Mesendoderm (in vitro differentiated cells): ENCODE data around the gene PDE4D.
A peak's percentile ranks its signal among the peaks of the same experiment; 100 is the strongest.

ENCODE experiments used
- DNase-seq: peaks from one replicate; pipeline ENCODE4 v3.0.0; 2013
- H2AK5ac ChIP-seq: 2 replicates; pipeline ENCODE4 v1.6.1; 2013; ENCODE audit warnings: low read length, inconsistent platforms
- H2BK120ac ChIP-seq: 2 replicates; pipeline ENCODE4 v1.6.1; 2013; ENCODE audit warnings: low read depth, mild to moderate bottlenecking, low read length, moderate library complexity, mixed read lengths
- H2BK15ac ChIP-seq: replicated peaks from 2 replicates; pipeline ENCODE4 v1.6.1; 2013; ENCODE audit warnings: low read depth, mild to moderate bottlenecking, moderate library complexity
- H2BK5ac ChIP-seq: 2 replicates; pipeline ENCODE4 v1.6.1; 2013; ENCODE audit warnings: low read length, inconsistent platforms
- H3K18ac ChIP-seq: 2 replicates; pipeline ENCODE4 v1.6.1; 2013; ENCODE audit warnings: mild to moderate bottlenecking, low read length, mixed read lengths
- H3K23ac ChIP-seq: one replicate; pipeline ENCODE4 v1.6.1; 2013; ENCODE audit warnings: low read length
- H3K27ac ChIP-seq: 2 replicates; pipeline ENCODE4 v1.5.1; 2013; ENCODE audit warnings: low read depth, mild to moderate bottlenecking, inconsistent platforms, low read length, moderate library complexity
- H3K27me3 ChIP-seq: 2 replicates; pipeline ENCODE4 v1.6.1; 2013; ENCODE audit warnings: low read length, control low read depth, mild to moderate bottlenecking, inconsistent platforms; ENCODE audit not compliant: insufficient read depth, poor library complexity
- H3K36me3 ChIP-seq: 2 replicates; pipeline ENCODE4 v1.6.1; 2013; ENCODE audit warnings: low read length, inconsistent platforms; ENCODE audit not compliant: control insufficient read depth, insufficient read depth
- H3K4ac ChIP-seq: one replicate; pipeline ENCODE4 v1.6.1; 2013; ENCODE audit warnings: low read depth, mild to moderate bottlenecking, low read length, moderate library complexity
- H3K4me1 ChIP-seq: 2 replicates; pipeline ENCODE4 v1.6.1; 2013; ENCODE audit warnings: low read depth, low read length, inconsistent platforms; ENCODE audit not compliant: control insufficient read depth
- H3K4me2 ChIP-seq: 2 replicates; pipeline ENCODE4 v1.6.1; 2013; ENCODE audit warnings: low read length
- H3K4me3 ChIP-seq: 2 replicates; pipeline ENCODE4 v1.5.1; 2013; ENCODE audit warnings: mild to moderate bottlenecking, low read length
- H3K56ac ChIP-seq: one replicate; pipeline ENCODE4 v1.6.1; 2013; ENCODE audit warnings: low read length
- H3K79me1 ChIP-seq: 2 replicates; pipeline ENCODE4 v1.6.1; 2013; ENCODE audit warnings: low read length, inconsistent platforms
- H3K79me2 ChIP-seq: 2 replicates; pipeline ENCODE4 v1.6.1; 2013; ENCODE audit warnings: mild to moderate bottlenecking, low read length; ENCODE audit not compliant: control insufficient read depth, insufficient read depth
- H3K9ac ChIP-seq: 2 replicates; pipeline ENCODE4 v1.6.1; 2013; ENCODE audit warnings: low read length, inconsistent platforms
- H4K5ac ChIP-seq: one replicate; pipeline ENCODE4 v1.6.1; 2013; ENCODE audit warnings: low read length
- H4K8ac ChIP-seq: one replicate; pipeline ENCODE4 v1.6.1; 2013; ENCODE audit warnings: low read depth, mild to moderate bottlenecking, control low read depth, low read length, moderate library complexity
- WGBS: extraction: QIAGEN DNeasy Blood & Tissue Kit; methylation state at CpG from one replicate; pipeline ENCODE4 v1.1.7; 2013; ENCODE audit warnings: low lambda C conversion rate, missing lambda C conversion rate; ENCODE audit not compliant: insufficient coverage; ENCODE audit errors: extremely low coverage; 5-methylcytosine and 5-hydroxymethylcytosine counted together

Gene PDE4D

GRCh38 chr5:59616413-59616812, 277.1 kb downstream of the PDE4D start:
- H2AK5ac ChIP-seq, result no peak overlapping the region
- H3K23ac ChIP-seq, result no peak overlapping the region

GRCh38 chr5:59615272-59615671, 278.3 kb downstream of the PDE4D start:
- Histone ChIP-seq H4K8ac (no peak overlapping the region), H3K79me2 (no peaks in the 10 kb centered on the region), H3K36me3 (no peaks in the 10 kb centered on the region), H3K79me1 (no peaks in the 10 kb centered on the region), H3K4ac (no peak overlapping the region), H3K18ac (no peak overlapping the region), H3K27ac (no peak overlapping the region), H2BK15ac (no peak overlapping the region), H3K4me2 (no peak overlapping the region), H2BK5ac (no peak overlapping the region), H3K4me1 (no peaks in the 10 kb centered on the region), H3K23ac (no peak overlapping the region), H2BK120ac (no peak overlapping the region), H2AK5ac (no peak overlapping the region), H3K4me3 (no peak overlapping the region), H3K27me3 (no peaks in the 10 kb centered on the region), H3K56ac (no peak overlapping the region), H4K5ac (peak overlapping the region; percentile 47), H3K9ac (no peak overlapping the region)
- DNase-seq, result no peak
- no CpG with 5 or more reads among the region's 1 CpG for WGBS

More at GRCh38 chr5:59616413-59616812, 277.1 kb downstream of the PDE4D start:
- no peak overlapping the region for H3K56ac ChIP-seq
- no peaks in the 10 kb centered on the region for H3K36me3 ChIP-seq
- H3K4me1 ChIP-seq, result no peaks in the 10 kb centered on the region
- no peak overlapping the region for H3K18ac ChIP-seq
- no peak overlapping the region for H3K4me2 ChIP-seq
- WGBS, result no CpG with 5 or more reads among the region's 1 CpG
- no peak overlapping the region for H2BK15ac ChIP-seq
- H4K8ac ChIP-seq, result no peak overlapping the region
- H3K9ac ChIP-seq, result no peak overlapping the region
- no peak overlapping the region for H4K5ac ChIP-seq
- DNase-seq, result no peak
- H3K4ac ChIP-seq, result no peak overlapping the region
- no peaks in the 10 kb centered on the region for H3K79me2 ChIP-seq
- H3K27me3 ChIP-seq, result no peaks in the 10 kb centered on the region
- H2BK5ac ChIP-seq, result no peak overlapping the region
- no peak overlapping the region for H3K4me3 ChIP-seq
- H2BK120ac ChIP-seq, result no peak overlapping the region
- H3K79me1 ChIP-seq, result no peaks in the 10 kb centered on the region
- no peak overlapping the region for H3K27ac ChIP-seq

- no CpG with 5 or more reads among the region's 4 CpGs for WGBS
- Histone ChIP-seq H2AK5ac (no peak overlapping the region), H3K36me3 (no peaks in the 10 kb centered on the region), H3K27ac (no peak overlapping the region), H3K27me3 (no peaks in the 10 kb centered on the region), H4K5ac (no peak overlapping the region), H3K4ac (no peak overlapping the region), H2BK120ac (no peak overlapping the region), H3K4me3 (no peak overlapping the region), H2BK15ac (no peak overlapping the region), H3K4me1 (peaks cover 6% of the 10 kb centered on the region), H3K79me2 (no peaks in the 10 kb centered on the region), H3K79me1 (no peaks in the 10 kb centered on the region), H3K9ac (no peak overlapping the region), H4K8ac (no peak overlapping the region), H3K23ac (no peak overlapping the region), H3K18ac (peak overlapping the region; percentile 12), H2BK5ac (no peak overlapping the region), H3K56ac (no peak overlapping the region), H3K4me2 (no peak overlapping the region)
- no peak for DNase-seq
Observed at GRCh38 chr5:59609501-59610265, 283.8 kb downstream of the PDE4D start.

GRCh38 chr5:59608745-59609144, 284.8 kb downstream of the PDE4D start:
- no peak overlapping the region for H3K18ac ChIP-seq
- H2BK5ac ChIP-seq, result no peak overlapping the region
- H3K36me3 ChIP-seq, result no peaks in the 10 kb centered on the region
- no peaks in the 10 kb centered on the region for H3K79me2 ChIP-seq
- H3K23ac ChIP-seq, result no peak overlapping the region
- H4K8ac ChIP-seq, result no peak overlapping the region
- no peak for DNase-seq
- H3K27me3 ChIP-seq, result no peaks in the 10 kb centered on the region
- H3K56ac ChIP-seq, result no peak overlapping the region
- H3K4me2 ChIP-seq, result no peak overlapping the region
- H3K9ac ChIP-seq, result no peak overlapping the region
- no peaks in the 10 kb centered on the region for H3K79me1 ChIP-seq
- H2AK5ac ChIP-seq, result no peak overlapping the region
- WGBS, result no CpG with 5 or more reads among the region's 2 CpGs
- H3K4me3 ChIP-seq, result no peak overlapping the region
- no peak overlapping the region for H2BK15ac ChIP-seq
- H3K27ac ChIP-seq, result no peak overlapping the region
- H3K4ac ChIP-seq, result no peak overlapping the region
- no peak overlapping the region for H4K5ac ChIP-seq
- H2BK120ac ChIP-seq, result no peak overlapping the region
- H3K4me1 ChIP-seq, result peaks cover 6% of the 10 kb centered on the region

GRCh38 chr5:59607138-59607765, 286.3 kb downstream of the PDE4D start:
- Histone ChIP-seq H3K23ac (no peak overlapping the region), H3K56ac (no peak overlapping the region), H4K8ac (no peak overlapping the region), H3K27me3 (no peaks in the 10 kb centered on the region), H3K4ac (no peak overlapping the region), H3K79me1 (no peaks in the 10 kb centered on the region), H3K4me2 (no peak overlapping the region), H2AK5ac (no peak overlapping the region), H3K4me3 (no peak overlapping the region), H3K18ac (no peak overlapping the region), H2BK120ac (no peak overlapping the region), H3K4me1 (peaks cover 6% of the 10 kb centered on the region), H3K27ac (no peak overlapping the region), H3K36me3 (no peaks in the 10 kb centered on the region), H2BK5ac (no peak overlapping the region), H4K5ac (no peak overlapping the region), H2BK15ac (no peak overlapping the region), H3K79me2 (no peaks in the 10 kb centered on the region), H3K9ac (no peak overlapping the region)
- no peak for DNase-seq
- no CpG with 5 or more reads among the region's 4 CpGs for WGBS
